HepG2 (cell line): ENCODE data around the gene OSR1. TPM values are rescaled to one million over a fixed set of nuclear protein-coding genes. Genes with fewer than 3 reads are reported as not detected.

ENCODE experiments used
- BCL6 ChIP-seq: IDR thresholded peaks from 2 replicates; pipeline ENCODE4 v1.6.1; 2016; ENCODE audit warnings: missing genetic modification reagents, missing compliant biosample characterization
- CCAR2 ChIP-seq: fragments of 200-400 bp; formaldehyde crosslinking; optimal IDR thresholded peaks from 2 replicates; pipeline ENCODE3; 2018; ENCODE audit warnings: low read depth, mild to moderate bottlenecking, low read length, moderate library complexity
- DMAP1 ChIP-seq: IDR thresholded peaks from 2 replicates; pipeline ENCODE4 v1.6.1; 2016
- ELF4 ChIP-seq: sonication (generic); formaldehyde crosslinking; IDR thresholded peaks from 2 replicates; pipeline ENCODE4 v1.5.0; 2020; ENCODE audit warnings: missing genetic modification reagents, mild to moderate bottlenecking, moderate library complexity, borderline replicate concordance
- FOXJ3 ChIP-seq: sonication (generic); formaldehyde crosslinking; IDR thresholded peaks from 2 replicates; pipeline ENCODE4 v1.4.0; 2020; ENCODE audit warnings: missing genetic modification reagents, mild to moderate bottlenecking, borderline replicate concordance
- FOXO1 ChIP-seq: sonication (generic); formaldehyde crosslinking; IDR thresholded peaks from 2 replicates; pipeline ENCODE4 v1.4.0; 2020; ENCODE audit warnings: missing genetic modification reagents
- HOXA3 ChIP-seq: sonication (generic); formaldehyde crosslinking; IDR thresholded peaks from 2 replicates; pipeline ENCODE4 v1.5.0; 2020; ENCODE audit warnings: missing genetic modification reagents
- IRX3 ChIP-seq: sonication (generic); formaldehyde crosslinking; IDR thresholded peaks from 2 replicates; pipeline ENCODE4 v1.8.1; 2023; ENCODE audit warnings: mild to moderate bottlenecking, low read depth, missing genetic modification reagents, borderline replicate concordance
- MIER3 ChIP-seq: IDR thresholded peaks from 2 replicates; pipeline ENCODE4 v1.6.1; 2016; ENCODE audit warnings: missing compliant biosample characterization, borderline replicate concordance
- NCOA1 ChIP-seq: sonication (generic); formaldehyde crosslinking; IDR thresholded peaks from 2 replicates; pipeline ENCODE4 v1.9.0; 2021; ENCODE audit warnings: missing genetic modification reagents
- NKX3-1 ChIP-seq: sonication (generic); formaldehyde crosslinking; IDR thresholded peaks from 2 replicates; pipeline ENCODE4 v1.5.0; 2020; ENCODE audit warnings: missing genetic modification reagents
- NR2F1 ChIP-seq, 2 experiments: fragments of 450-650 bp in 1 of 2; formaldehyde crosslinking in 1 of 2; IDR thresholded peaks; 2 replicates each; pipeline versions ENCODE4 v1.5.0 to v1.6.1; 2016 to 2020; ENCODE audit warnings: mild to moderate bottlenecking in 1 of 2, missing compliant biosample characterization in 1 of 2, missing genetic modification reagents in 1 of 2, moderate library complexity in 1 of 2
- PHF5A ChIP-seq: IDR thresholded peaks from one replicate; pipeline ENCODE4 v1.6.1; 2018; ENCODE audit warnings: low read depth, missing genetic modification reagents; ENCODE audit not compliant: unreplicated experiment
- PTBP1 ChIP-seq: fragments of 200-400 bp; formaldehyde crosslinking; IDR thresholded peaks from 2 replicates; pipeline ENCODE4 v1.6.1; 2018; ENCODE audit warnings: low read length, low read depth; ENCODE audit not compliant: poor library complexity, severe bottlenecking
- SRSF1 ChIP-seq: fragments of 200-400 bp; formaldehyde crosslinking; optimal IDR thresholded peaks from 2 replicates; pipeline ENCODE3; 2017; ENCODE audit warnings: mild to moderate bottlenecking, low read depth, low read length, moderate library complexity
- TCF12 ChIP-seq, 2 experiments: fragments of 450-650 bp in 1 of 2; sonication (generic) in 1 of 2; formaldehyde crosslinking in 1 of 2; IDR thresholded peaks; 2 replicates each; pipeline versions ENCODE4 v1.6.1 to v1.8.0; 2017 to 2022; ENCODE audit warnings: antibody characterized with exemption in 1 of 2, mild to moderate bottlenecking in 1 of 2, missing genetic modification reagents in 1 of 2, moderate library complexity in 1 of 2
- ZFY ChIP-seq: sonication (generic); formaldehyde crosslinking; IDR thresholded peaks from 2 replicates; pipeline ENCODE4 v1.4.0; 2020; ENCODE audit warnings: missing genetic modification reagents
- ZNF292 ChIP-seq: sonication (generic); formaldehyde crosslinking; IDR thresholded peaks from 2 replicates; pipeline ENCODE4 v1.8.1; 2022; ENCODE audit warnings: mild to moderate bottlenecking, low read depth, missing genetic modification reagents, borderline replicate concordance
- ZNF337 ChIP-seq: sonication (generic); formaldehyde crosslinking; IDR thresholded peaks from 2 replicates; pipeline ENCODE4 v1.5.1; 2020; ENCODE audit warnings: missing genetic modification reagents, low read depth, mild to moderate bottlenecking, borderline replicate concordance
- ZNF674 ChIP-seq: sonication (generic); formaldehyde crosslinking; IDR thresholded peaks from 2 replicates; pipeline ENCODE4 v1.5.0; 2020; ENCODE audit warnings: low read depth, mild to moderate bottlenecking, missing genetic modification reagents
- polyA plus RNA-seq, 8 experiments: library from polyadenylated mRNA; depleted of rRNA in 3 of 8; stranded (reverse) in 7 of 8; unstranded in 1 of 8; fragments of >200 nt; fragmentation: Illumina TruSeq in 4 of 8; extraction: Trizol in 4 of 8; gene quantifications; 2 replicates each; pipeline versions ENCODE4 v1.2.1 to v1.2.3, GENCODE V29; 2011 to 2016; ENCODE audit warnings: low read depth in 4 of 8, missing spikeins in 1 of 8, mixed read lengths in 1 of 8; ENCODE audit not compliant: insufficient read depth in 1 of 8
- total RNA-seq, 5 experiments: library from RNA; depleted of rRNA; stranded (reverse); fragments of >200 nt; fragmentation: Illumina TruSeq; extraction: Trizol; gene quantifications; 2 replicates each; pipeline ENCODE4 v1.2.3, GENCODE V29; 2016; ENCODE audit warnings: low read depth in 1 of 5
- TF ChIP-seq, protein P1 (sequence below): sonication (generic); formaldehyde crosslinking; IDR thresholded peaks from 2 replicates; pipeline ENCODE4 v1.4.0; 2020; ENCODE audit warnings: missing genetic modification reagents, borderline replicate concordance
- TF ChIP-seq, protein P2 (sequence below): sonication (generic); formaldehyde crosslinking; IDR thresholded peaks from 2 replicates; pipeline ENCODE4 v1.5.1; 2020; ENCODE audit warnings: missing genetic modification reagents, mild to moderate bottlenecking, borderline replicate concordance
- TF ChIP-seq, protein P3 (sequence below): IDR thresholded peaks from 2 replicates; pipeline ENCODE4 v1.6.1; 2016; ENCODE audit warnings: missing compliant biosample characterization, missing genetic modification reagents, borderline replicate concordance

OSR1 gene
- total and polyA plus RNA-seq, 2 of the 13 experiments (the other 11 are each of a cell fraction or from before 2014, with no cell fraction given), result 0.63 to 1.1 TPM

DNA sequence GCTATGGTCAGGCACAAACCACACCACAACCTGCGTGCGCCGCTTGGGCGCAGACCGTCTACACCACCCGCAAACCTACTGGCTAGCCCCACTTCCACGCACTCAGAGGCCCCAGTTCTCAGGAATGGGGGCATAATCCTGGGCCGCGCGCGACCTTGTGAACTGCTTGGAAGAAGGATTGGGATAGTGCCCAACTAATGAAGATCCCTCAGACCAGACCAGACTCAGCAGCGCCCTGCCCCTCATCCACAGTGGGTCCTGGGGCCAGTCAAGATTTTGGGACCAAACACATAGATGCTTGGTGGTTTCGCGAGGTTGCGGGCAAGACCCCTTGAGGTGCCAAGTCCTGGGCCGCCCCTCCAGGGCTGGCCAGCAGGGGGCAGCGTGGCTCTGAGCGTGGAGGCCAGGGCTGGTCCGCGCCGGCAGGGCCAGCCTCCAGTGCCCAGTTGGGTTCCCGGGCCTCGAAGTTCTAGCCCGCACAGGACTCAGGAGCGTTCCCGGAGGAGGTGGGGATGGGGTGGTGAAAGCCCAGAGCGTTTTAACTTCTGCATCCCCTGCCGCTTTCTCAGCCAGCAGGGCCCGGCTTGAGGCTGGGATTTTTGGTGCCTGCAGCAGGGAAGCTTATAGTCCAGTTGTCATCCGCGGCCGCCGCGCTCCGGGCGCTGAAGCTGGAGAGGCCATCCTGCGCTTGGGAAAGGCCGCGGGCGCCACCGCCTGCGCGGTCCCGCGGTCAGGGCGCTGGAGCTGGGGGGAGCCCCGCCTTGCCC lies 8.3 kb downstream of the OSR1 start (continued):
- TF ChIP-seq, protein P1, sequence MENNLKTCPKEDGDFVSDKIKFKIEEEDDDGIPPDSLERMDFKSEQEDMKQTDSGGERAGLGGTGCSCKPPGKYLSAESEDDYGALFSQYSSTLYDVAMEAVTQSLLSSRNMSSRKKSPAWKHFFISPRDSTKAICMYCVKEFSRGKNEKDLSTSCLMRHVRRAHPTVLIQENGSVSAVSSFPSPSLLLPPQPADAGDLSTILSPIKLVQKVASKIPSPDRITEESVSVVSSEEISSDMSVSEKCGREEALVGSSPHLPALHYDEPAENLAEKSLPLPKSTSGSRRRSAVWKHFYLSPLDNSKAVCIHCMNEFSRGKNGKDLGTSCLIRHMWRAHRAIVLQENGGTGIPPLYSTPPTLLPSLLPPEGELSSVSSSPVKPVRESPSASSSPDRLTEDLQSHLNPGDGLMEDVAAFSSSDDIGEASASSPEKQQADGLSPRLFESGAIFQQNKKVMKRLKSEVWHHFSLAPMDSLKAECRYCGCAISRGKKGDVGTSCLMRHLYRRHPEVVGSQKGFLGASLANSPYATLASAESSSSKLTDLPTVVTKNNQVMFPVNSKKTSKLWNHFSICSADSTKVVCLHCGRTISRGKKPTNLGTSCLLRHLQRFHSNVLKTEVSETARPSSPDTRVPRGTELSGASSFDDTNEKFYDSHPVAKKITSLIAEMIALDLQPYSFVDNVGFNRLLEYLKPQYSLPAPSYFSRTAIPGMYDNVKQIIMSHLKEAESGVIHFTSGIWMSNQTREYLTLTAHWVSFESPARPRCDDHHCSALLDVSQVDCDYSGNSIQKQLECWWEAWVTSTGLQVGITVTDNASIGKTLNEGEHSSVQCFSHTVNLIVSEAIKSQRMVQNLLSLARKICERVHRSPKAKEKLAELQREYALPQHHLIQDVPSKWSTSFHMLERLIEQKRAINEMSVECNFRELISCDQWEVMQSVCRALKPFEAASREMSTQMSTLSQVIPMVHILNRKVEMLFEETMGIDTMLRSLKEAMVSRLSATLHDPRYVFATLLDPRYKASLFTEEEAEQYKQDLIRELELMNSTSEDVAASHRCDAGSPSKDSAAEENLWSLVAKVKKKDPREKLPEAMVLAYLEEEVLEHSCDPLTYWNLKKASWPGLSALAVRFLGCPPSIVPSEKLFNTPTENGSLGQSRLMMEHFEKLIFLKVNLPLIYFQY (CRISPR knock-in tag), result 0 out of 2 replicates have a peak, but pooled peaks have one; percentile 23
- TF ChIP-seq NKX3-1 (CRISPR knock-in tag), result no peak
- no peak for TF ChIP-seq NCOA1 (CRISPR knock-in tag)
- TF ChIP-seq PHF5A (CRISPR knock-in tag), result no peak
- TF ChIP-seq FOXO1, result no peak
- TF ChIP-seq TCF12 (IDR thresholded peaks at IDR 0.05), result no peak
- no peak for TF ChIP-seq TCF12 (CRISPR knock-in tag; IDR thresholded peaks at IDR 0.05)
- TF ChIP-seq, protein P2, sequence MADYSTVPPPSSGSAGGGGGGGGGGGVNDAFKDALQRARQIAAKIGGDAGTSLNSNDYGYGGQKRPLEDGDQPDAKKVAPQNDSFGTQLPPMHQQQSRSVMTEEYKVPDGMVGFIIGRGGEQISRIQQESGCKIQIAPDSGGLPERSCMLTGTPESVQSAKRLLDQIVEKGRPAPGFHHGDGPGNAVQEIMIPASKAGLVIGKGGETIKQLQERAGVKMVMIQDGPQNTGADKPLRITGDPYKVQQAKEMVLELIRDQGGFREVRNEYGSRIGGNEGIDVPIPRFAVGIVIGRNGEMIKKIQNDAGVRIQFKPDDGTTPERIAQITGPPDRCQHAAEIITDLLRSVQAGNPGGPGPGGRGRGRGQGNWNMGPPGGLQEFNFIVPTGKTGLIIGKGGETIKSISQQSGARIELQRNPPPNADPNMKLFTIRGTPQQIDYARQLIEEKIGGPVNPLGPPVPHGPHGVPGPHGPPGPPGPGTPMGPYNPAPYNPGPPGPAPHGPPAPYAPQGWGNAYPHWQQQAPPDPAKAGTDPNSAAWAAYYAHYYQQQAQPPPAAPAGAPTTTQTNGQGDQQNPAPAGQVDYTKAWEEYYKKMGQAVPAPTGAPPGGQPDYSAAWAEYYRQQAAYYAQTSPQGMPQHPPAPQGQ (CRISPR knock-in tag), result no peak
- no peak for TF ChIP-seq ZNF292 (CRISPR knock-in tag)
- no peak for TF ChIP-seq CCAR2
- TF ChIP-seq NR2F1 (CRISPR knock-in tag; IDR thresholded peaks at IDR 0.05), result no peak
- TF ChIP-seq FOXJ3 (CRISPR knock-in tag), result no peak
- no peak for TF ChIP-seq ELF4 (CRISPR knock-in tag)
- TF ChIP-seq SRSF1, result no peak
- peak; percentile 44; the same call in 1 of the 2 replicates for TF ChIP-seq HOXA3 (CRISPR knock-in tag)
- TF ChIP-seq ZNF674 (CRISPR knock-in tag), result no peak
- TF ChIP-seq DMAP1 (CRISPR knock-in tag), result no peak
- TF ChIP-seq PTBP1, result no peak
- no peak for TF ChIP-seq BCL6 (CRISPR knock-in tag)
- no peak for TF ChIP-seq ZNF337 (CRISPR knock-in tag)
- no peak for TF ChIP-seq ZFY (CRISPR knock-in tag)
- no peak for TF ChIP-seq MIER3 (CRISPR knock-in tag)
- TF ChIP-seq, protein P3, sequence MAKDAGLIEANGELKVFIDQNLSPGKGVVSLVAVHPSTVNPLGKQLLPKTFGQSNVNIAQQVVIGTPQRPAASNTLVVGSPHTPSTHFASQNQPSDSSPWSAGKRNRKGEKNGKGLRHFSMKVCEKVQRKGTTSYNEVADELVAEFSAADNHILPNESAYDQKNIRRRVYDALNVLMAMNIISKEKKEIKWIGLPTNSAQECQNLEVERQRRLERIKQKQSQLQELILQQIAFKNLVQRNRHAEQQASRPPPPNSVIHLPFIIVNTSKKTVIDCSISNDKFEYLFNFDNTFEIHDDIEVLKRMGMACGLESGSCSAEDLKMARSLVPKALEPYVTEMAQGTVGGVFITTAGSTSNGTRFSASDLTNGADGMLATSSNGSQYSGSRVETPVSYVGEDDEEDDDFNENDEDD, result no peak
- TF ChIP-seq IRX3 (CRISPR knock-in tag), result no peak
